HEK293 (cell line): ENCODE measurements around the gene CRTC1.

ENCODE experiments used
- CTCF ChIA-PET: fragments of 350-600 bp; formaldehyde crosslinking; extraction: SDS; loops from one replicate; lab custom pipeline; 2021; ENCODE audit warnings: antibody characterized with exemption; lab: Yijun Ruan, JAX
- POLR2A ChIA-PET: fragments of 300-600 bp; formaldehyde crosslinking; extraction: SDS; loops from one replicate; lab custom pipeline; 2020; ENCODE audit warnings: antibody characterized with exemption, inconsistent platforms; lab: Yijun Ruan, JAX
- H3K27ac ChIP-seq: fragments of 200-500 bp; sonication (Bioruptor generic); 2 replicates; pipeline ENCODE4 v1.5.1; 2014; ENCODE audit warnings: low read depth, low read length, control low read depth, inconsistent platforms; ENCODE audit errors: extremely low read depth
- H3K36me3 ChIP-seq, 2 experiments: fragments of 200-500 bp in 1 of 2; sonication (Bioruptor generic) in 1 of 2; 1 replicate in 1 of 2; 2 replicates in 1 of 2; pipeline ENCODE4 v1.5.1; 2014 to 2017; ENCODE audit warnings: inconsistent platforms in 2 of 2, low read length in 2 of 2; ENCODE audit not compliant: control insufficient read depth in 2 of 2, insufficient read depth in 1 of 2
- H3K4me1 ChIP-seq: fragments of 200-500 bp; sonication (Bioruptor generic); 2 replicates; pipeline ENCODE4 v1.5.1; 2014; ENCODE audit warnings: mild to moderate bottlenecking, low read length, inconsistent platforms; ENCODE audit not compliant: control insufficient read depth, insufficient read depth
- H3K4me3 ChIP-seq: 2 replicates; pipeline ENCODE4 v1.5.1; 2011; ENCODE audit warnings: low read depth, mild to moderate bottlenecking, control low read depth, low read length, moderate library complexity
- H3K9me3 ChIP-seq: fragments of 200-500 bp; sonication (Bioruptor generic); 2 replicates; pipeline ENCODE4 v1.5.1; 2014; ENCODE audit warnings: low read depth, low read length, inconsistent platforms; ENCODE audit not compliant: control insufficient read depth, insufficient read depth
- EGR2 ChIP-seq: fragments of 450-650 bp; formaldehyde crosslinking; IDR thresholded peaks from 2 replicates; pipeline ENCODE4 v1.5.1; 2016; ENCODE audit warnings: low read depth, missing biosample characterization, missing genetic modification characterization
- OSR2 ChIP-seq: fragments of 450-650 bp; formaldehyde crosslinking; IDR thresholded peaks from 2 replicates; pipeline ENCODE4 v1.5.1; 2016; ENCODE audit warnings: missing biosample characterization, missing genetic modification characterization
- RBAK ChIP-seq: fragments of 450-650 bp; formaldehyde crosslinking; IDR thresholded peaks from 2 replicates; pipeline ENCODE4 v1.5.1; 2016; ENCODE audit warnings: missing biosample characterization, missing genetic modification characterization
- SP3 ChIP-seq: fragments of 450-650 bp; formaldehyde crosslinking; IDR thresholded peaks from 2 replicates; pipeline ENCODE4 v1.5.1; 2016; ENCODE audit warnings: missing biosample characterization, missing genetic modification characterization
- YY2 ChIP-seq: fragments of 450-650 bp; formaldehyde crosslinking; IDR thresholded peaks from 2 replicates; pipeline ENCODE4 v1.5.1; 2016; ENCODE audit warnings: missing biosample characterization, missing genetic modification characterization
- ZFP69B ChIP-seq: fragments of 450-650 bp; formaldehyde crosslinking; IDR thresholded peaks from 2 replicates; pipeline ENCODE4 v1.5.1; 2016; ENCODE audit warnings: missing biosample characterization, missing genetic modification characterization
- ZNF121 ChIP-seq: fragments of 450-650 bp; formaldehyde crosslinking; IDR thresholded peaks from 2 replicates; pipeline ENCODE4 v1.5.1; 2016; ENCODE audit warnings: missing biosample characterization, missing genetic modification characterization
- ZNF155 ChIP-seq: fragments of 450-650 bp; formaldehyde crosslinking; IDR thresholded peaks from 2 replicates; pipeline ENCODE4 v1.5.1; 2016; ENCODE audit warnings: missing biosample characterization, missing genetic modification characterization
- ZNF169 ChIP-seq: fragments of 450-650 bp; formaldehyde crosslinking; IDR thresholded peaks from 2 replicates; pipeline ENCODE4 v1.5.1; 2016; ENCODE audit warnings: missing biosample characterization, missing genetic modification characterization
- ZNF184 ChIP-seq: fragments of 450-650 bp; IDR thresholded peaks from 2 replicates; pipeline ENCODE4 v1.5.1; 2018; ENCODE audit warnings: missing biosample characterization, mild to moderate bottlenecking, missing genetic modification characterization
- ZNF239 ChIP-seq: fragments of 450-650 bp; formaldehyde crosslinking; IDR thresholded peaks from 2 replicates; pipeline ENCODE4 v1.5.1; 2016; ENCODE audit warnings: missing biosample characterization, missing genetic modification characterization
- ZNF274 ChIP-seq, 2 experiments: fragments of 200-500 bp in 1 of 2; fragments of 450-650 bp in 1 of 2; sonication (Bioruptor generic) in 1 of 2; formaldehyde crosslinking in 1 of 2; IDR thresholded peaks; 2 replicates each; pipeline versions ENCODE4 v1.5.1 to v1.6.1; 2014 to 2016; ENCODE audit warnings: borderline replicate concordance in 1 of 2, inconsistent platforms in 1 of 2, low read length in 1 of 2, missing biosample characterization in 1 of 2, missing genetic modification characterization in 1 of 2
- ZNF335 ChIP-seq: fragments of 450-650 bp; formaldehyde crosslinking; conservative IDR thresholded peaks from 2 replicates; pipeline ENCODE4 v1.5.1; 2016; ENCODE audit warnings: missing biosample characterization, missing genetic modification characterization
- ZNF426 ChIP-seq: fragments of 450-650 bp; formaldehyde crosslinking; IDR thresholded peaks from 2 replicates; pipeline ENCODE4 v1.5.1; 2017; ENCODE audit warnings: missing biosample characterization, missing genetic modification characterization, mild to moderate bottlenecking, inconsistent platforms, moderate library complexity
- ZNF529 ChIP-seq: fragments of 450-650 bp; formaldehyde crosslinking; IDR thresholded peaks from 2 replicates; pipeline ENCODE4 v1.5.1; 2017; ENCODE audit warnings: missing genetic modification characterization, missing biosample characterization; ENCODE audit not compliant: insufficient replicate concordance
- ZNF548 ChIP-seq: fragments of 450-650 bp; formaldehyde crosslinking; IDR thresholded peaks from 2 replicates; pipeline ENCODE4 v1.5.1; 2016; ENCODE audit warnings: missing biosample characterization, missing genetic modification characterization
- ZNF549 ChIP-seq: fragments of 450-650 bp; IDR thresholded peaks from 2 replicates; pipeline ENCODE4 v1.5.1; 2018; ENCODE audit warnings: missing biosample characterization, missing genetic modification characterization, mild to moderate bottlenecking, inconsistent platforms, moderate library complexity
- ZNF560 ChIP-seq: fragments of 450-650 bp; formaldehyde crosslinking; IDR thresholded peaks from 2 replicates; pipeline ENCODE4 v1.5.1; 2017; ENCODE audit warnings: missing biosample characterization, missing genetic modification characterization, borderline replicate concordance
- ZNF585B ChIP-seq: fragments of 450-650 bp; formaldehyde crosslinking; IDR thresholded peaks from 2 replicates; pipeline ENCODE4 v1.5.1; 2016; ENCODE audit warnings: missing biosample characterization, missing genetic modification characterization
- ZNF76 ChIP-seq: fragments of 450-650 bp; formaldehyde crosslinking; IDR thresholded peaks from 2 replicates; pipeline ENCODE4; 2016; ENCODE audit warnings: low read depth, missing biosample characterization, missing genetic modification characterization, borderline replicate concordance
- ZNF768 ChIP-seq: fragments of 450-650 bp; formaldehyde crosslinking; IDR thresholded peaks from 2 replicates; pipeline ENCODE4 v1.5.1; 2018; ENCODE audit warnings: missing biosample characterization, mild to moderate bottlenecking, missing genetic modification characterization
- ZSCAN30 ChIP-seq: fragments of 450-650 bp; IDR thresholded peaks from 2 replicates; pipeline ENCODE4 v1.5.1; 2018; ENCODE audit warnings: missing biosample characterization, mild to moderate bottlenecking, missing genetic modification characterization, moderate library complexity
- TF ChIP-seq, protein P1 (sequence below): fragments of 450-650 bp; formaldehyde crosslinking; IDR thresholded peaks from 2 replicates; pipeline ENCODE4 v1.5.1; 2016; ENCODE audit warnings: missing biosample characterization, missing genetic modification characterization
- TF ChIP-seq, protein P2 (sequence below): fragments of 450-650 bp; formaldehyde crosslinking; optimal IDR thresholded peaks from 2 replicates; pipeline ENCODE3; 2016; ENCODE audit warnings: missing biosample characterization, mild to moderate bottlenecking, missing genetic modification characterization
- TF ChIP-seq, protein P3 (sequence below): fragments of 450-650 bp; formaldehyde crosslinking; IDR thresholded peaks from 2 replicates; pipeline ENCODE4 v1.5.1; 2016; ENCODE audit warnings: missing biosample characterization, missing genetic modification characterization
- TF ChIP-seq, protein P4 (sequence below): fragments of 450-650 bp; formaldehyde crosslinking; IDR thresholded peaks from 2 replicates; pipeline ENCODE4 v1.5.1; 2016; ENCODE audit warnings: missing biosample characterization, missing genetic modification characterization

The CRTC1 gene

DNA sequence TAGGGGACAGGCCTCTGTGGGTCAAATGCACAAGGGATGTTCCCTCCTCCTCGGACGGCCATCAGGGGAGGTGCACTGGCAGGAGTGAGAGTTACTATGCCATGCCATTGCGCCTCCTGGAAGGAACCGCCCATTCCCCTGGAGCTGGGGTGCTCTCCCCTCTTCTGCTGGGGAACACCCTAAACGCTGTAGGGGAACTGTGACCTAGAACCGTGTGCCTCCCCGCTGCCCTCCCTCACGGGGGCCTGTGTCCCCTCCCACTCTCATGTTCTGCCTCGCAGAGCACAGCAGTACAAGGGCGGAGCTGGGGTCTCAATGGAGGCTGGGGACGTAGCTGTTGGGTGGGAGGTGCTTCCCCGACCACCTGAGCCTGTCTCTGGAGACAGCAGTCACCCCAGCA, 17.2 kb upstream of the CRTC1 start (continued):
- TF ChIP-seq SP3 (tag by site-specific recombination) (no peak), EGR2 (tag by site-specific recombination) (no peak), RBAK (tag by site-specific recombination) (no peak), ZNF239 (no peak), ZNF121 (tag by site-specific recombination) (no peak), ZNF335 (tag by site-specific recombination) (no peak), ZFP69B (tag by site-specific recombination) (no peak)

DNA sequence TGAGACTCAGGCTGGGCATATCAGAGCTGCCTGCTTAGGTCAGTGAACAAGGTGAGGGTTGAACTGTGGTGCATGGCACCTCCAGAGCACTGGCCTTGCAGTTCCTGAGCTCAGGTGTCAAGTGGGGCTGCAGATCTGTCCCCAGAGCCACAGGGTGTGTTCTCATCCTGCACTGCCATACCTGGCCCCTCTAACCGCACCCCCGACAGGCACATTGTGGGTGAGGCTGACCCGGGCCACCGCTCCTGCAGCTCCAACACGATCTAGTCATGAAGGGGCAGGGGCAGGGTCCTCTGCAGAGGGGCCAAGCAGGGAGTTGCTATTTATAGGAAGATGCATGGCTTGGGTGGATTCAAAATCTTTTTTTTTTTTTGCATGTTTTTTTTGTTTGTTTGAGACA, 16.7 kb upstream of the CRTC1 start:
- no peaks in the 10 kb centered on the region for H3K9me3 ChIP-seq
- POLR2A ChIA-PET = interaction anchor here (0.5 kb wide), 1 partner anchor 13 kb away, joined by 3 read pairs; no protein-coding TSS in a partner anchor
- TF ChIP-seq ZSCAN30 (no peak), YY2 (tag by site-specific recombination) (no peak), OSR2 (tag by site-specific recombination) (no peak), ZNF548 (no peak), ZNF560 (tag by site-specific recombination) (no peak), ZNF169 (tag by site-specific recombination) (no peak), ZNF549 (tag by site-specific recombination) (no peak), ZNF155 (tag by site-specific recombination) (no peak), ZNF76 (tag by site-specific recombination) (no peak), ZNF274 (IDR thresholded peaks at IDR 0.05; ENCODE audit: low read length) (no peak), ZNF274 (tag by site-specific recombination; IDR thresholded peaks at IDR 0.05; ENCODE audit: borderline replicate concordance) (no peak), EGR2 (tag by site-specific recombination) (no peak), ZNF426 (tag by site-specific recombination) (no peak), ZNF768 (tag by site-specific recombination) (no peak), ZNF529 (no peak), ZNF585B (tag by site-specific recombination) (no peak), ZNF184 (tag by site-specific recombination) (no peak)
- TF ChIP-seq, protein P1, sequence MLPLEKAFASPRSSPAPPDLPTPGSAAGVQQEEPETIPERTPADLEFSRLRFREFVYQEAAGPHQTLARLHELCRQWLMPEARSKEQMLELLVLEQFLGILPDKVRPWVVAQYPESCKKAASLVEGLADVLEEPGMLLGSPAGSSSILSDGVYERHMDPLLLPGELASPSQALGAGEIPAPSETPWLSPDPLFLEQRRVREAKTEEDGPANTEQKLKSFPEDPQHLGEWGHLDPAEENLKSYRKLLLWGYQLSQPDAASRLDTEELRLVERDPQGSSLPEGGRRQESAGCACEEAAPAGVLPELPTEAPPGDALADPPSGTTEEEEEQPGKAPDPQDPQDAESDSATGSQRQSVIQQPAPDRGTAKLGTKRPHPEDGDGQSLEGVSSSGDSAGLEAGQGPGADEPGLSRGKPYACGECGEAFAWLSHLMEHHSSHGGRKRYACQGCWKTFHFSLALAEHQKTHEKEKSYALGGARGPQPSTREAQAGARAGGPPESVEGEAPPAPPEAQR (tag by site-specific recombination) = no peak
- TF ChIP-seq, protein P2, sequence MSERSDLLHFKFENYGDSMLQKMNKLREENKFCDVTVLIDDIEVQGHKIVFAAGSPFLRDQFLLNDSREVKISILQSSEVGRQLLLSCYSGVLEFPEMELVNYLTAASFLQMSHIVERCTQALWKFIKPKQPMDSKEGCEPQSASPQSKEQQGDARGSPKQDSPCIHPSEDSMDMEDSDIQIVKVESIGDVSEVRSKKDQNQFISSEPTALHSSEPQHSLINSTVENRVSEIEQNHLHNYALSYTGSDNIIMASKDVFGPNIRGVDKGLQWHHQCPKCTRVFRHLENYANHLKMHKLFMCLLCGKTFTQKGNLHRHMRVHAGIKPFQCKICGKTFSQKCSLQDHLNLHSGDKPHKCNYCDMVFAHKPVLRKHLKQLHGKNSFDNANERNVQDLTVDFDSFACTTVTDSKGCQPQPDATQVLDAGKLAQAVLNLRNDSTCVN (tag by site-specific recombination) = no peak
- TF ChIP-seq, protein P3, sequence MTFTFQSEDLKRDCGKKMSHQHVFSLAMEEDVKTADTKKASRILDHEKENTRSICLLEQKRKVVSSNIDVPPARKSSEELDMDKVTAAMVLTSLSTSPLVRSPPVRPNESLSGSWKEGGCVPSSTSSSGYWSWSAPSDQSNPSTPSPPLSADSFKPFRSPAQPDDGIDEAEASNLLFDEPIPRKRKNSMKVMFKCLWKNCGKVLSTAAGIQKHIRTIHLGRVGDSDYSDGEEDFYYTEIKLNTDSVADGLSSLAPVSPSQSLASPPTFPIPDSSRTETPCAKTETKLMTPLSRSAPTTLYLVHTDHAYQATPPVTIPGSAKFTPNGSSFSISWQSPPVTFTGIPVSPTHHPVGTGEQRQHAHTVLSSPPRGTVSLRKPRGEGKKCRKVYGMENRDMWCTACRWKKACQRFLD (tag by site-specific recombination) = no peak
- TF ChIP-seq, protein P4, sequence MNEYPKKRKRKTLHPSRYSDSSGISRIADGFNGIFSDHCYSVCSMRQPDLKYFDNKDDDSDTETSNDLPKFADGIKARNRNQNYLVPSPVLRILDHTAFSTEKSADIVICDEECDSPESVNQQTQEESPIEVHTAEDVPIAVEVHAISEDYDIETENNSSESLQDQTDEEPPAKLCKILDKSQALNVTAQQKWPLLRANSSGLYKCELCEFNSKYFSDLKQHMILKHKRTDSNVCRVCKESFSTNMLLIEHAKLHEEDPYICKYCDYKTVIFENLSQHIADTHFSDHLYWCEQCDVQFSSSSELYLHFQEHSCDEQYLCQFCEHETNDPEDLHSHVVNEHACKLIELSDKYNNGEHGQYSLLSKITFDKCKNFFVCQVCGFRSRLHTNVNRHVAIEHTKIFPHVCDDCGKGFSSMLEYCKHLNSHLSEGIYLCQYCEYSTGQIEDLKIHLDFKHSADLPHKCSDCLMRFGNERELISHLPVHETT (tag by site-specific recombination) = no peak
- TF ChIP-seq, all 188 proteins: peak for 0
- peaks cover 0 to 27% of the 10 kb centered on the region in 2 experiments; a peak in 2 of 3 replicates for H3K36me3 ChIP-seq
- CTCF ChIA-PET = interaction anchor here (0.6 kb wide), 1 partner anchor 18 kb away, joined by 4 read pairs; no protein-coding TSS in a partner anchor
- H3K27ac ChIP-seq = no peak overlapping the region
- H3K4me1 ChIP-seq = no peaks in the 10 kb centered on the region
- H3K4me3 ChIP-seq = no peak overlapping the region
